GM12801 (cell line): Measurements from ENCODE around the gene IGFBP3.

ENCODE experiments used
- CTCF ChIP-seq: IDR thresholded peaks from one replicate; pipeline ENCODE4 v1.5.1; 2011; ENCODE audit warnings: control low read depth; ENCODE audit not compliant: insufficient read length; ENCODE audit errors: extremely low read depth

IGFBP3 gene

DNA sequence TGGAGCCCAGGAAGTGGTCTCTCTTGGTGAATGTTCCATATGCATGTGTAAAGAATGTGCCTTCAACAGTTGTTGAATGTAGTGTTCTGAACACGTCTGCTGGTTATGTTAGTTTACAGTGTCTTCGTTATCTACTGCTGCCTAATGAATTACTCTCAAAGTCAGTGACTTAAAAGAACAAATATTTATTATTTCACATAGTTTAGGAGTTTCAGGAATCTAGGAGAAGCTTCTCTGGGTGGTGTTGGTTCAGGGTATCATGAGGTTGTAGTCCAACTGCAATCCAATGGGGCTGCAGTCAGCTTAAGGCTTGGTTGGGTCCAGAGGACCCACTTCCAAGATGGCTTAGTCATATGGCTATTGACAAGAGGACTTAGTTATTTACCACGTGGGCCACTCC lies 36.6 kb upstream of the IGFBP3 start:
- no peak for TF ChIP-seq CTCF

DNA sequence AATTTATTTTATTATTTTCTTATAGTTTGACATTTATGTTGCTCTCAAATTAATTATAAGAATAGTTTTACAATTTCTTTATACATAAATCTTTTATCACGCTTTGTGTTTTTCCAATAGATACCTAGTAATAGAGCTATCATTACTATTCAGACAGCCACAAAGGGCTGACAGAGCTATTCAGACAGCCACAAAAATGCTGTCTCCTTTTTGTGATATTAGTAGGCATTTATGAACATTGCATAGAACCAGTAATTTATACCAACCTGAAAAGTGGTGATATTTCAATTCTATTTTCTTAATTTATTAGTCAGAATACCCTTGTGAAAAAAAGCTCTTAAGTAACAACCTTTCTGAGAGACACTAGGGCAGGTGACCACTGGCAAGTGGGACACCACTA lies 34.2 kb upstream of the IGFBP3 start:
- no peak for TF ChIP-seq CTCF

DNA sequence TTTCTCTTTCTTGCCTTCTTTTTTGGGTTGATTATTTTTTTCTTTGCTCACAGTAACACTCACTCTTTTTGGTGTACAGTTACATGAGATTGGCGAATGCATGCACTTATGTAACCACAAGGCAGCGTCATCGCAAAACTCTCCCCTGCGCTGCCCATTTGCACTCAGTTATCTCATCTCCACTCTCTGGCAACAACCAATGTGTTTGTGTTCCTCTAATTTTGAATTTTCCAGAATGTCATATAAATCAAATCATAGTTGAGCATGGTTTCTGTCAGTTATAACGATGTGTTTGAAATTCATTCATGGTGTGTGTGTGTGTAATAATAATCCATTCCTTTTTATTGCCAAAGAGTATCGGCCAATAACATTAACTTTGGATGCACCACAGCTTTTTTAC lies 23.0 kb upstream of the IGFBP3 start:
- no peak for TF ChIP-seq CTCF

DNA sequence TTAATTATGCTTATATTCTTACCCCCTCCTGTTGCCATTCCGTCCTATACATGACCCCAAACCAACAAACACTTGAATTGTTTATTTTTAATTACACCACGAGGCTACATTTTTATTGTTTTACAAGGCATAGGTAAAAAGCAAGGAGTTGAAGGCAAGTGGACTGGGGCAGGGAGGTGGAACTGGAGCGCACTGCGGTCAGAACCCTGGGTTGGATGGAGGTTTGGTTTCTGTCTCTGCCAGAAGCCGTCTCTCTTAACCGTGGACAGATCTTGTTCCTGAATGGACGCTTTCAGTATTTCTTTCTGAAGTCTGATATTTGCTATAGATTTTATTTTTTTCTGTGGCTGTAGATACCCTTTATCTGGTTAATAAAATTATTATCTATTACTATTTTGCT lies 19.9 kb upstream of the IGFBP3 start:
- no peak for TF ChIP-seq CTCF

DNA sequence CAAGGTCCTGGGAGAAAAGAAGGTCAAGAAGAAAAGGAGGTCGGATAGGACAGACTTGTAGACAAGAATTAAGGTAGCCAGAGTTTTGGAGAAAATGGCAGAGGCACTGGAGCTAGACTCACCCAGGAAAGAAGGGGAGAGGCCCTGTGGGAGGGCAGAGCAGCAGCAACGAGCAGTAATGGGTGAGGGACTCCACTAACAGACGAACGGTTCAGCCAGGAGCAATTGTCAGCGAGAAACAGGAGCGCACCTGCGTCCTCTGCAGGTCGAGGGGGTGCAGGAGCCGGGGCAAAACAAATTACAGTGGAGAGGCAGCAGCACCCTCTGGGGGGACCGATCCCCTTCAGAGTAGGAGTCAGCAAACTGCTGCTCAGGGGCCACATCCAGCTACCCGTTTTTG lies 18.5 kb upstream of the IGFBP3 start:
- TF ChIP-seq CTCF, result no peak

- TF ChIP-seq CTCF, result no peak
Observed at GRCh38 chr7:45938626-45939302, 17.7 kb upstream of the IGFBP3 start.

- TF ChIP-seq CTCF, result no peak
Observed at GRCh38 chr7:45937862-45938261, 16.8 kb upstream of the IGFBP3 start.
